MM.1S (cell line): ENCODE data around the gene LEP.

Source experiments
- EZH2 ChIP-seq: fragments of 300-600 bp; sonication (generic); optimal IDR thresholded peaks from 2 replicates; pipeline ENCODE3; 2017; ENCODE audit warnings: low read depth, mild to moderate bottlenecking, antibody characterized with exemption, low read length, mixed read lengths
- EZH2phosphoT487 ChIP-seq: fragments of 300-600 bp; sonication (generic); IDR thresholded peaks from 2 replicates; pipeline ENCODE4 v1.6.1; 2018; ENCODE audit warnings: antibody characterized with exemption, low read length
- TF ChIP-seq, protein P1 (sequence below): fragments of 300-600 bp; sonication (generic); IDR thresholded peaks from 2 replicates; pipeline ENCODE4 v1.5.1; 2016; ENCODE audit warnings: antibody characterized with exemption, low read length, mixed read lengths

DNA sequence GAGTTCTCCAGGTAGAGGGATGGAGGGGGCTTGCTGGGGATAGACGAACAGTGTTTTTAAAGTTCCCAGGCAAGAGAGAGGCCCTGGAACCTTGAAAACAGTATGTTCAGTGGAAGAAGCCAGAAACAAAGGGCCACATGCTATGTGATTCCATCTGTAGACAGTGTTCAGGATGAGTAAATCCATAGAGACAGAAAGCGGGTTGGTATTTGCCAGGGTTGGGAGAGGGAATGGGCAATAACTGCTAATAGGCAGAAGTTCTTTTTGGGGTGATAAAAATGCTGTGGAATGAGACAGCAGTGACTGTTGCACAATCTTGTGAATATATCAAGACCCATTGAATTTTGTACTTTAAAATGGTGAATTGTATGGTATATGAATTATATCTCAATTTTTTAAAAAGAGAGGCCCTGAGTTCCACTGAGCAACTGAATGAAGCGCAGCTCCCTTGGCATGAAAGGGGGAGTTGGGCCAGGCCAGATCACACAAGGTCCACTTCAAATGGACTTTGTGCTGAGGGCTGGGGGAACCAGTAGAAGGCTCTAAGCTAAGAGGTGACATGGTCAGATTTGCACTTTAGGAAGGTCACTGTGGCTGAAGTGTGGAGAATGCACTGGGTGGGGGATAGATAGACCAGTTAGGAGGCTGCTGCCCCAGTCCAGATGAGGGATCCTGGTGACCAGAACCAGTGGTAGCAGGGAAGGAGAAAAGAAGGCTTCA lies 34.0 kb downstream of the LEP start:
- TF ChIP-seq, protein P1, sequence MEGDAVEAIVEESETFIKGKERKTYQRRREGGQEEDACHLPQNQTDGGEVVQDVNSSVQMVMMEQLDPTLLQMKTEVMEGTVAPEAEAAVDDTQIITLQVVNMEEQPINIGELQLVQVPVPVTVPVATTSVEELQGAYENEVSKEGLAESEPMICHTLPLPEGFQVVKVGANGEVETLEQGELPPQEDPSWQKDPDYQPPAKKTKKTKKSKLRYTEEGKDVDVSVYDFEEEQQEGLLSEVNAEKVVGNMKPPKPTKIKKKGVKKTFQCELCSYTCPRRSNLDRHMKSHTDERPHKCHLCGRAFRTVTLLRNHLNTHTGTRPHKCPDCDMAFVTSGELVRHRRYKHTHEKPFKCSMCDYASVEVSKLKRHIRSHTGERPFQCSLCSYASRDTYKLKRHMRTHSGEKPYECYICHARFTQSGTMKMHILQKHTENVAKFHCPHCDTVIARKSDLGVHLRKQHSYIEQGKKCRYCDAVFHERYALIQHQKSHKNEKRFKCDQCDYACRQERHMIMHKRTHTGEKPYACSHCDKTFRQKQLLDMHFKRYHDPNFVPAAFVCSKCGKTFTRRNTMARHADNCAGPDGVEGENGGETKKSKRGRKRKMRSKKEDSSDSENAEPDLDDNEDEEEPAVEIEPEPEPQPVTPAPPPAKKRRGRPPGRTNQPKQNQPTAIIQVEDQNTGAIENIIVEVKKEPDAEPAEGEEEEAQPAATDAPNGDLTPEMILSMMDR, result no peak
- TF ChIP-seq EZH2phosphoT487, result no peak
- no peak for TF ChIP-seq EZH2
